ENCODE data around the gene IL10RA.

IL10RA gene

GRCh38 chr11:118046964-118047700 is 60.9 kb downstream of the IL10RA start:
- DNase-seq (ENCODE audit: low read depth), result no peak

- no peak for DNase-seq (ENCODE audit: low read depth)
Observed at GRCh38 chr11:118047749-118048148, 61.6 kb downstream of the IL10RA start.

- no peak for DNase-seq (ENCODE audit: low read depth)
Observed at GRCh38 chr11:118048472-118049370, 62.5 kb downstream of the IL10RA start.

GRCh38 chr11:118049771-118050170 is 63.6 kb downstream of the IL10RA start:
- DNase-seq (ENCODE audit: low read depth), result no peak

- DNase-seq (ENCODE audit: low read depth), result no peak
Observed at GRCh38 chr11:118050208-118050891, 64.2 kb downstream of the IL10RA start.

All from stimulated activated CD8-positive, alpha-beta memory T cell treated with anti-CD3 and anti-CD28 coated beads, Interleukin-15, amount 100 ng/mL, for 24 hours (primary cell).